Measurements from ENCODE around the gene SLC7A1. TPM values are rescaled to one million over a fixed set of nuclear protein-coding genes. Genes with fewer than 3 reads are reported as not detected.
A peak's percentile ranks its signal among the peaks of the same experiment; 100 is the strongest.

SLC7A1 gene
- total and polyA plus RNA-seq, 2 experiments from 2014 or later = 23.0 to 74.7 TPM

GRCh38 chr13:29504691-29505090 is 90.8 kb downstream of the SLC7A1 start:
- H3K27ac ChIP-seq (ENCODE audit: low read depth) = no peak overlapping the region
- Mint-ChIP-seq H3K27ac (no peak overlapping the region), H3K27me3 (ENCODE audit: insufficient read depth, low read depth, poor library complexity) (peaks cover 27% of the 10 kb centered on the region), H3K4me1 (peaks cover 4% of the 10 kb centered on the region), H3K36me3 (ENCODE audit: low read depth) (no peaks in the 10 kb centered on the region), H3K4me3 (no peak overlapping the region), H3K9me3 (no peaks in the 10 kb centered on the region)
- TF ChIP-seq JUNB (IDR thresholded peaks at IDR 0.05; ENCODE audit: unreplicated experiment) = no peak
- TF ChIP-seq CTCF (conservative IDR thresholded peaks at IDR 0.05; ENCODE audit: low read depth in 2 of 2) = no peak
- H3F3A ChIP-seq (replicated peaks; ENCODE audit: low read depth) = no peaks in the 10 kb centered on the region; the same call in 1 of the 2 replicates
- H2AFZ ChIP-seq = no peak overlapping the region
- no peaks in the 10 kb centered on the region for H3K4me1 ChIP-seq (ENCODE audit: insufficient read depth)
- no peaks in the 10 kb centered on the region for H3K36me3 ChIP-seq (ENCODE audit: insufficient read depth)
- no peak overlapping the region for H3K4me2 ChIP-seq
- no peak for ATAC-seq
- no peaks in the 10 kb centered on the region for H3K9me2 ChIP-seq (ENCODE audit: insufficient read depth)
- no peak for DNase-seq (ENCODE audit: low spot score)
- H3K4me3 ChIP-seq = no peak overlapping the region
- peaks cover 4% of the 10 kb centered on the region; the same call in 1 of the 2 replicates for H4K20me1 ChIP-seq (replicated peaks; ENCODE audit: insufficient read depth)
- no peaks in the 10 kb centered on the region for H3K79me2 ChIP-seq (replicated peaks; ENCODE audit: insufficient read depth)
- H3K27me3 ChIP-seq (ENCODE audit: insufficient read depth) = no peaks in the 10 kb centered on the region

- H3K4me2 ChIP-seq = peak overlapping the region; percentile 28; the same call in 1 of the 2 replicates
- no peak overlapping the region for H3K27ac ChIP-seq (ENCODE audit: low read depth)
- Mint-ChIP-seq H3K9me3 (no peaks in the 10 kb centered on the region), H3K4me1 (peaks cover 4% of the 10 kb centered on the region), H3K4me3 (peak overlapping the region; percentile 50), H3K27ac (peak overlapping the region; percentile 48; the same call in 1 of the 2 replicates), H3K27me3 (ENCODE audit: insufficient read depth, low read depth, poor library complexity) (peaks cover 19% of the 10 kb centered on the region), H3K36me3 (ENCODE audit: low read depth) (no peaks in the 10 kb centered on the region)
- ATAC-seq = peak; percentile 79
- no peaks in the 10 kb centered on the region for H3K79me2 ChIP-seq (replicated peaks; ENCODE audit: insufficient read depth)
- H3K9me2 ChIP-seq (ENCODE audit: insufficient read depth) = no peaks in the 10 kb centered on the region
- DNase-seq (ENCODE audit: low spot score) = peak; percentile 71
- H3K36me3 ChIP-seq (ENCODE audit: insufficient read depth) = no peaks in the 10 kb centered on the region
- H3K4me1 ChIP-seq (ENCODE audit: insufficient read depth) = no peaks in the 10 kb centered on the region
- H3K27me3 ChIP-seq (ENCODE audit: insufficient read depth) = no peaks in the 10 kb centered on the region
- no peaks in the 10 kb centered on the region for H3F3A ChIP-seq (replicated peaks; ENCODE audit: low read depth)
- H3K4me3 ChIP-seq = no peak overlapping the region
- H4K20me1 ChIP-seq (replicated peaks; ENCODE audit: insufficient read depth) = no peaks in the 10 kb centered on the region
- H2AFZ ChIP-seq = 0 out of 2 replicates have a peak overlapping the region, but pooled peaks have one; percentile 74
- no peak for TF ChIP-seq ZNF114 (CRISPR knock-in tag; IDR thresholded peaks at IDR 0.05)
- no peak for TF ChIP-seq CTCF (conservative IDR thresholded peaks at IDR 0.05; ENCODE audit: low read depth in 2 of 2)
- no peak for TF ChIP-seq STAT1 (IDR thresholded peaks at IDR 0.05; ENCODE audit: unreplicated experiment)
- TF ChIP-seq EZH2phosphoT487 (IDR thresholded peaks at IDR 0.05; ENCODE audit: unreplicated experiment) = no peak
- TF ChIP-seq ETS1 (IDR thresholded peaks at IDR 0.05) = no peak
- no peak for TF ChIP-seq POLR2AphosphoS5 (IDR thresholded peaks at IDR 0.05; ENCODE audit: low read depth)
- TF ChIP-seq JUNB (IDR thresholded peaks at IDR 0.05; ENCODE audit: unreplicated experiment) = no peak
- no peak for TF ChIP-seq EZH2 (IDR thresholded peaks at IDR 0.05; ENCODE audit: low read depth, unreplicated experiment)
- no peak for TF ChIP-seq CREB1 (CRISPR knock-in tag; IDR thresholded peaks at IDR 0.05; ENCODE audit: low read depth)
These were observed 92.2 kb downstream of the SLC7A1 start for GRCh38 chr13:29503041-29503837.
